Fibroblast of the aortic adventitia (primary cell): ENCODE data around the gene PROX2. TPM values are rescaled to one million over a fixed set of nuclear protein-coding genes. Genes with fewer than 3 reads are reported as not detected.
A peak's percentile ranks its signal among the peaks of the same experiment; 100 is the strongest.

Source experiments
- DNase-seq: peaks from one replicate; pipeline ENCODE4 v3.0.0-alpha.2; 2010; ENCODE audit warnings: low read depth
- H3K4me3 ChIP-seq: 2 replicates; pipeline ENCODE4 v1.5.1; 2011; ENCODE audit warnings: low read depth, mild to moderate bottlenecking, control low read depth, low read length, moderate library complexity
- CTCF ChIP-seq: IDR thresholded peaks from 2 replicates; pipeline ENCODE4 v1.5.1; 2011; ENCODE audit warnings: mild to moderate bottlenecking, low read length, control low read depth, inconsistent platforms; ENCODE audit not compliant: insufficient read depth
- total RNA-seq: library from RNA; depleted of rRNA; stranded (reverse); fragments of >200 nt; gene quantifications from 2 replicates; pipeline ENCODE4 v1.2.3, GENCODE V29; 2012; ENCODE audit warnings: low replicate concordance

The PROX2 gene
- total RNA-seq, 1 donor = not detected

DNA sequence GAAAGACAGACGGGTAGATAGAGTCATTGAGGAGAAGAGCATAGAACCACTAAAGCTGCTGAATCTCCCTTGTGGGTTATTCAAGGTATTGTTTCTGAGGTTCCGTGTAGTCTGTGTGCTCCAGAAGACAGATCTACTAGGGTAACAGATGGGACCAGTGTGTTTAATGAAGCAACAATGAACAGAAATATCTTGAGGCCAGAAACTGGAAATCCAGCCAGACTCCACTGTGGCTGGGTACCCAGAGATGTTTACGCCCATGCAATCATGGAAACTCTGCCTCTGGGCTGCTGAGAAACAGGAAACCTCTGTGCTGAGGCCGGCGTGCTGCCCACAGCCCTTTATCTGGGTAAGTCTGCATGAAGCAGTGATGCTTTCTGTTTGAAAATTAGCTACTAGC lies 8.3 kb downstream of the PROX2 start:
- DNase-seq = peak; percentile 90
- TF ChIP-seq CTCF = no peak
- H3K4me3 ChIP-seq = no peak overlapping the region

DNA sequence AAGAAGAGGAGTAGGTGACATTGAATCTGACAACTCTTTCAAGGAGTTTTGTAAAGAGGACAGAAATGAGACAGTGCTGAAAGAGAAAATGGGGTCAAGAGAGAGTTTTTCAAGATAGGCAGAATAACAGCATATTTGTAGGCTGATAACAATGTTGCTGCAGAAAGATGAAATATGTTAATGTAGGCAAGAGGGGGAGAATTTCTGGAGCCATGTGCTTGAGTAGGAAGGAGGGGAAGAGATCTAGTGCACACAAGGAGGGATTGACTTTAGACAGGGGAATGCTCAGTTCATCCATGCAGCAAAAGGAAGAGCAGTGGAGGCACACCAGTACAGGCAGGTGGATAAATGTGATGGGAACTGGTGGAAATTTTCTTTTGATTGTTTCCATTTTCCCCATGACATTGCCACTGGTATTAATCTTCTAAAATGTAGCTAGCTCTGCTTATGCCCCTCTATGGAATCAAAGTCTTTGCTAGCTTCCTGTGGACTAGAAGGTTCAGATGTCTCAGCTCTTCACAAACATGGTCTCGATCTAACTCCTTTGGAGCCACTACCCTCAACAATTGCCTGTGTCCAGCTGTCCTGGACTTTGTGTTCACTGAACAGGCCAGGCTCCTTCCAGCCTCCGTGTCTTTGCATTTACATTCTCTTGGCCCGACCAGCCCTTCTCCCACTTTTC lies 9.1 kb downstream of the PROX2 start:
- no peak overlapping the region for H3K4me3 ChIP-seq
- no peak for DNase-seq
- TF ChIP-seq CTCF = no peak

GRCh38 chr14:74865156-74865555 lies 10.8 kb downstream of the PROX2 start:
- no peak overlapping the region for H3K4me3 ChIP-seq
- TF ChIP-seq CTCF = no peak
- DNase-seq = no peak

DNA sequence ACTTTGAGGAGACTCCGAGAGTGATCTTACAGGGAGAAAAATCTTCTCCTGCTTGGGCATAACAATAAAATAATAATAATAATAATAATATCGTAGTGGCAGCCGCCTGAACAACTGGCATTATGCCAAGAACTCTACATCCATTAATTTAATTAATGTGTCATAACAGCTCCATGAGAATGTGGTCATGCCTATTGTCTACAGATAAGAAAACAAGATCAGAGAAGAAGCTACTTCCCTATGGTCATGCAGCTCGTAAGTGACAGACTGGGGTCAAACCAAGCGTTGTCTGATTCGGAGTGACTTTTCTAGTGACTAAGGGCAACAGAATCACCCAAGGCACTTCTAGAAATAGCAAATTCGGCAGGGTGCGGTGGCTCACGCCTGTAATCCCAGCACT lies 11.7 kb downstream of the PROX2 start:
- TF ChIP-seq CTCF = no peak
- H3K4me3 ChIP-seq = no peak overlapping the region
- no peak for DNase-seq

DNA sequence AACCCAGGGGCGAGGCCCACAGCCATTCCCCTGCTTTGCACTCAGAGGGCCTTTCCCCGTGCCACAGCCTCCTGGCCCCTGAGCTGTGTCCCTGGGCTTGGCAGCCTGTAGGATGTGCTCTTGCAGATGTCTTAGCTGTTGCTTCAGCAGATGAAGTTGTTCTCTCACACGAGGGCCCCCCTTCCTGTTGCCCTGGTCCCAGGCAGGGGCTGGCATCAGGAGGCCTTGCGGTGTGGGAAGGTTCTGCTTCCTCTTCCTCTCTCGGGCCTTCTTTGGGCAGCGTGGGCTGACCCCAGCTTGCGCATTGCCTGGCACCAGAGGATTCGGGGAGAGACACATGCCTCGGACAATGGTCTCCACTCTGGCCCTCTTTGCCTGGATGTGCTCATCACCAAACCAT lies 12.7 kb downstream of the PROX2 start:
- DNase-seq = no peak
- no peak for TF ChIP-seq CTCF
- H3K4me3 ChIP-seq = no peak overlapping the region

GRCh38 chr14:74861734-74862090 lies 14.2 kb downstream of the PROX2 start:
- no peak for DNase-seq
- TF ChIP-seq CTCF = no peak
- H3K4me3 ChIP-seq = no peak overlapping the region
